ENCODE results near the gene ASCL3.
"Not testable (repeated sequence)": the region's sequence is repeated elsewhere in the genome, so short reads cannot be mapped to it uniquely, and the experiment has no call there.

GRCh38 chr11:8935789-8936188 is 7.0 kb downstream of the ASCL3 start:
- not testable (repeated sequence) for TF ChIP-seq CTCF (IDR thresholded peaks at IDR 0.05); POLR2AphosphoS5 (IDR thresholded peaks at IDR 0.05); EP300 (IDR thresholded peaks at IDR 0.05; ENCODE audit: low read depth); POLR2A (IDR thresholded peaks at IDR 0.05)
